Kasumi-1 (cell line): ENCODE data around the gene NHERF1.

Experiments
- DNase-seq, 2 experiments: peaks; one replicate each; lab custom pipeline; 2025; lab: John Stamatoyannopoulos, UW

The NHERF1 gene

GRCh38 chr17:74807925-74808324, 59.5 kb downstream of the NHERF1 start:
- peak; percentile 44 to 54 for DNase-seq

- peak; percentile 85 to 87 for DNase-seq
These were observed 60.4 kb downstream of the NHERF1 start for GRCh38 chr17:74808714-74809430.

- DNase-seq: no peak
These were observed 62.5 kb downstream of the NHERF1 start for GRCh38 chr17:74810699-74811485.

GRCh38 chr17:74812109-74813009, 63.9 kb downstream of the NHERF1 start:
- peak; percentile 15 to 38 for DNase-seq

GRCh38 chr17:74814453-74814852, 66.0 kb downstream of the NHERF1 start:
- no peak for DNase-seq

- no peak for DNase-seq
These were observed 66.6 kb downstream of the NHERF1 start for GRCh38 chr17:74815067-74815466.

GRCh38 chr17:74815550-74816370, 67.3 kb downstream of the NHERF1 start:
- DNase-seq: peak; percentile 54 to 66

- no peak for DNase-seq
These were observed 68.6 kb downstream of the NHERF1 start for GRCh38 chr17:74816905-74817620.

- no peak for DNase-seq
These were observed 70.0 kb downstream of the NHERF1 start for GRCh38 chr17:74818291-74818938.
